Osteocyte (in vitro differentiated cells): ENCODE results near the gene STAG3. TPM values are rescaled to one million over a fixed set of nuclear protein-coding genes. Genes with fewer than 3 reads are reported as not detected.
A peak's percentile ranks its signal among the peaks of the same experiment; 100 is the strongest.
"Not testable (repeated sequence)": the region's sequence is repeated elsewhere in the genome, so short reads cannot be mapped to it uniquely, and the experiment has no call there.

ENCODE experiments used
- DNase-seq: peaks from one replicate; pipeline ENCODE4 v3.0.0; 2021; ENCODE audit warnings: mixed read lengths; ENCODE audit not compliant: unreplicated experiment; ENCODE audit errors: extremely low spot score
- H3K27ac Mint-ChIP-seq: one replicate; pipeline ENCODE4 v1.8.0; 2021; ENCODE audit warnings: mild to moderate bottlenecking, mixed read lengths; ENCODE audit not compliant: unreplicated experiment
- H3K27me3 Mint-ChIP-seq: one replicate; pipeline ENCODE4 v1.8.0; 2021; ENCODE audit warnings: mixed read lengths; ENCODE audit not compliant: unreplicated experiment
- H3K36me3 Mint-ChIP-seq: one replicate; pipeline ENCODE4 v1.8.0; 2021; ENCODE audit warnings: mixed read lengths; ENCODE audit not compliant: unreplicated experiment
- H3K4me1 Mint-ChIP-seq: one replicate; pipeline ENCODE4 v1.8.0; 2021; ENCODE audit warnings: mixed read lengths; ENCODE audit not compliant: unreplicated experiment
- H3K4me3 Mint-ChIP-seq: one replicate; pipeline ENCODE4 v1.8.0; 2021; ENCODE audit warnings: mild to moderate bottlenecking, moderate library complexity, mixed read lengths; ENCODE audit not compliant: unreplicated experiment
- H3K9me3 Mint-ChIP-seq: one replicate; pipeline ENCODE4 v1.8.0; 2021; ENCODE audit warnings: mixed read lengths; ENCODE audit not compliant: unreplicated experiment
- CTCF ChIP-seq: fragments of 200-600 bp; sonication (generic); IDR thresholded peaks from 2 replicates; pipeline ENCODE4 v1.5.0; 2021; ENCODE audit warnings: antibody characterized with exemption, mild to moderate bottlenecking, moderate library complexity
- total RNA-seq: library from RNA; stranded (reverse); gene quantifications from 2 replicates; pipeline ENCODE4 v1.2.1, GENCODE V29; 2021

STAG3 gene
- total RNA-seq, 1 donor from 2014 or later, result 1.5 TPM

- H3K27me3 Mint-ChIP-seq, result peaks cover 6% of the 10 kb centered on the region
- peaks cover 4% of the 10 kb centered on the region for H3K36me3 Mint-ChIP-seq
- no peaks in the 10 kb centered on the region for H3K9me3 Mint-ChIP-seq
- no peak for DNase-seq
- H3K4me1 Mint-ChIP-seq, result peaks cover 19% of the 10 kb centered on the region
- peak overlapping the region; percentile 42 for H3K27ac Mint-ChIP-seq
- no peak overlapping the region for H3K4me3 Mint-ChIP-seq
- TF ChIP-seq CTCF, result no peak
Measured at GRCh38 chr7:100173806-100174495, 3.8 kb upstream of the STAG3 start.

GRCh38 chr7:100174582-100174981, 3.1 kb upstream of the STAG3 start:
- no peak overlapping the region for H3K4me3 Mint-ChIP-seq
- peaks cover 19% of the 10 kb centered on the region for H3K4me1 Mint-ChIP-seq
- H3K36me3 Mint-ChIP-seq, result peaks cover 4% of the 10 kb centered on the region
- peaks cover 6% of the 10 kb centered on the region for H3K27me3 Mint-ChIP-seq
- H3K27ac Mint-ChIP-seq, result no peak overlapping the region
- TF ChIP-seq CTCF, result no peak
- no peak for DNase-seq
- no peaks in the 10 kb centered on the region for H3K9me3 Mint-ChIP-seq

GRCh38 chr7:100175296-100175935, 2.3 kb upstream of the STAG3 start:
- Mint-ChIP-seq H3K4me3 (peak overlapping the region; percentile 62), H3K9me3 (no peaks in the 10 kb centered on the region), H3K27ac (no peak overlapping the region), H3K4me1 (peaks cover 18% of the 10 kb centered on the region), H3K27me3 (peaks cover 8% of the 10 kb centered on the region), H3K36me3 (peaks cover 4% of the 10 kb centered on the region)
- TF ChIP-seq CTCF, result no peak
- no peak for DNase-seq

- DNase-seq, result no peak
- Mint-ChIP-seq H3K27me3 (peaks cover 11% of the 10 kb centered on the region), H3K4me1 (peaks cover 15% of the 10 kb centered on the region), H3K4me3 (peak overlapping the region; percentile 87), H3K9me3 (no peaks in the 10 kb centered on the region), H3K36me3 (peaks cover 2% of the 10 kb centered on the region), H3K27ac (no peak overlapping the region)
- TF ChIP-seq CTCF, result no peak
Measured at GRCh38 chr7:100176096-100177044, 1.3 kb upstream of the STAG3 start.

GRCh38 chr7:100180084-100180483, 2.4 kb downstream of the STAG3 start:
- H3K9me3 Mint-ChIP-seq, H3K36me3 Mint-ChIP-seq, H3K27ac Mint-ChIP-seq, DNase-seq, H3K4me3 Mint-ChIP-seq: not testable (repeated sequence)
- Mint-ChIP-seq H3K27me3 (peaks cover 23% of the 10 kb centered on the region), H3K4me1 (peaks cover 12% of the 10 kb centered on the region)

GRCh38 chr7:100182616-100183015, 4.9 kb downstream of the STAG3 start:
- H3K4me1 Mint-ChIP-seq, result not testable (repeated sequence)

GRCh38 chr7:100183090-100183489, 5.4 kb downstream of the STAG3 start:
- H3K27me3 Mint-ChIP-seq, result peaks cover 23% of the 10 kb centered on the region
- not testable (repeated sequence) for H3K4me1 Mint-ChIP-seq, H3K36me3 Mint-ChIP-seq, DNase-seq, H3K9me3 Mint-ChIP-seq, H3K4me3 Mint-ChIP-seq, H3K27ac Mint-ChIP-seq

More at GRCh38 chr7:100182616-100183015, 4.9 kb downstream of the STAG3 start:
- H3K36me3 Mint-ChIP-seq, H3K9me3 Mint-ChIP-seq, DNase-seq, H3K27ac Mint-ChIP-seq, H3K4me3 Mint-ChIP-seq: not testable (repeated sequence)
- peaks cover 23% of the 10 kb centered on the region for H3K27me3 Mint-ChIP-seq
